Activated CD4-positive, alpha-beta T cell treated with anti-CD3 and anti-CD28 coated beads, Interleukin-2, amount 10 ng/mL, durations not matched to agents 24 days and 14 days (primary cell): ENCODE results near the gene LIF. TPM values are rescaled to one million over a fixed set of nuclear protein-coding genes. Genes with fewer than 3 reads are reported as not detected.

ENCODE experiments used
- DNase-seq: peaks from one replicate; pipeline ENCODE4 v3.0.0; 2022
- H3K27ac Mint-ChIP-seq: one replicate; pipeline ENCODE4 v1.8.0; 2022; ENCODE audit warnings: mild to moderate bottlenecking, mixed read lengths
- H3K27me3 Mint-ChIP-seq: one replicate; pipeline ENCODE4 v1.8.0; 2022; ENCODE audit warnings: mixed read lengths
- H3K36me3 Mint-ChIP-seq: one replicate; pipeline ENCODE4 v1.8.0; 2022; ENCODE audit warnings: low read depth, mild to moderate bottlenecking, mixed read lengths
- H3K4me1 Mint-ChIP-seq: one replicate; pipeline ENCODE4 v1.8.0; 2021; ENCODE audit warnings: mixed read lengths
- H3K4me3 Mint-ChIP-seq: one replicate; pipeline ENCODE4 v1.8.0; 2022; ENCODE audit warnings: mild to moderate bottlenecking, moderate library complexity, mixed read lengths
- H3K9me3 Mint-ChIP-seq: one replicate; pipeline ENCODE4 v1.8.0; 2021; ENCODE audit warnings: mixed read lengths
- intact Hi-C: fragments of 100-400 bp; cut with micrococcal nuclease; formaldehyde crosslinking; loops from one replicate; pipeline ENCODE4 v1.15.1; 2023
- total RNA-seq: library from RNA; stranded (reverse); gene quantifications from 2 replicates; pipeline ENCODE4 v1.2.3, GENCODE V29; 2022

The LIF gene
- total RNA-seq, result 509 and 511 TPM in 2 replicates

- peak; percentile 89 for DNase-seq
- Mint-ChIP-seq H3K4me1 (peaks cover 67% of the 10 kb centered on the region), H3K9me3 (no peaks in the 10 kb centered on the region), H3K36me3 (peaks cover 49% of the 10 kb centered on the region), H3K27me3 (no peaks in the 10 kb centered on the region), H3K27ac (peak within 1 kb of the TSS; percentile 100), H3K4me3 (peak within 1 kb of the TSS; percentile 97)
- intact Hi-C loops, result loop anchor here (1.0 to 5.0 kb wide), 7 partner anchors 21 to 142 kb away; no protein-coding TSS in a partner anchor
Measured at GRCh38 chr22:30245985-30246813, at the start of gene LIF. TSS of gene LIF (minus strand) at chr22:30246759. CDS start at chr22:30246695, 64 bp downstream.

- intact Hi-C loops, result no loop called here
- no peaks in the 10 kb centered on the region for H3K9me3 Mint-ChIP-seq
- no peak overlapping the region for H3K4me3 Mint-ChIP-seq
- DNase-seq, result no peak
- peak overlapping the region; percentile 74 for H3K27ac Mint-ChIP-seq
- H3K27me3 Mint-ChIP-seq, result no peaks in the 10 kb centered on the region
- peaks cover 44% of the 10 kb centered on the region for H3K36me3 Mint-ChIP-seq
- H3K4me1 Mint-ChIP-seq, result peaks cover 30% of the 10 kb centered on the region
Measured at GRCh38 chr22:30296324-30296723, 49.8 kb upstream of the LIF start.

- H3K36me3 Mint-ChIP-seq, result peaks cover 41% of the 10 kb centered on the region
- intact Hi-C loops, result no loop called here
- H3K4me3 Mint-ChIP-seq, result no peak overlapping the region
- DNase-seq, result no peak
- H3K27me3 Mint-ChIP-seq, result no peaks in the 10 kb centered on the region
- no peak overlapping the region for H3K27ac Mint-ChIP-seq
- H3K4me1 Mint-ChIP-seq, result peaks cover 34% of the 10 kb centered on the region
- H3K9me3 Mint-ChIP-seq, result no peaks in the 10 kb centered on the region
Measured at GRCh38 chr22:30295576-30295975, 49.0 kb upstream of the LIF start.

- H3K36me3 Mint-ChIP-seq, result peaks cover 36% of the 10 kb centered on the region
- intact Hi-C loops, result no loop called here
- H3K27ac Mint-ChIP-seq, result no peak overlapping the region
- no peak for DNase-seq
- H3K9me3 Mint-ChIP-seq, result no peaks in the 10 kb centered on the region
- no peaks in the 10 kb centered on the region for H3K27me3 Mint-ChIP-seq
- H3K4me1 Mint-ChIP-seq, result peaks cover 41% of the 10 kb centered on the region
- no peak overlapping the region for H3K4me3 Mint-ChIP-seq
Measured at GRCh38 chr22:30294830-30295229, 48.3 kb upstream of the LIF start.

GRCh38 chr22:30294066-30294465, 47.5 kb upstream of the LIF start:
- Mint-ChIP-seq H3K27ac (peak overlapping the region; percentile 29), H3K4me3 (no peak overlapping the region), H3K4me1 (peaks cover 43% of the 10 kb centered on the region), H3K36me3 (peaks cover 34% of the 10 kb centered on the region), H3K27me3 (no peaks in the 10 kb centered on the region), H3K9me3 (no peaks in the 10 kb centered on the region)
- intact Hi-C loops, result no loop called here
- DNase-seq, result no peak

- no peaks in the 10 kb centered on the region for H3K9me3 Mint-ChIP-seq
- intact Hi-C loops, result no loop called here
- H3K4me3 Mint-ChIP-seq, result no peak overlapping the region
- H3K36me3 Mint-ChIP-seq, result peaks cover 29% of the 10 kb centered on the region
- H3K27ac Mint-ChIP-seq, result no peak overlapping the region
- H3K27me3 Mint-ChIP-seq, result no peaks in the 10 kb centered on the region
- peaks cover 41% of the 10 kb centered on the region for H3K4me1 Mint-ChIP-seq
- DNase-seq, result no peak
Measured at GRCh38 chr22:30293026-30293425, 46.5 kb upstream of the LIF start.

- no peak for DNase-seq
- intact Hi-C loops, result no loop called here
- Mint-ChIP-seq H3K27me3 (no peaks in the 10 kb centered on the region), H3K36me3 (peaks cover 24% of the 10 kb centered on the region), H3K4me3 (no peak overlapping the region), H3K4me1 (peaks cover 42% of the 10 kb centered on the region), H3K27ac (no peak overlapping the region), H3K9me3 (no peaks in the 10 kb centered on the region)
Measured at GRCh38 chr22:30292069-30292970, 45.8 kb upstream of the LIF start.

- Mint-ChIP-seq H3K27ac (peak overlapping the region; percentile 72), H3K27me3 (no peaks in the 10 kb centered on the region), H3K4me3 (no peak overlapping the region), H3K4me1 (peaks cover 41% of the 10 kb centered on the region), H3K36me3 (peaks cover 21% of the 10 kb centered on the region), H3K9me3 (no peaks in the 10 kb centered on the region)
- intact Hi-C loops, result no loop called here
- DNase-seq, result no peak
Measured at GRCh38 chr22:30291058-30291892, 44.7 kb upstream of the LIF start.

- Mint-ChIP-seq H3K36me3 (peaks cover 18% of the 10 kb centered on the region), H3K27me3 (no peaks in the 10 kb centered on the region), H3K9me3 (no peaks in the 10 kb centered on the region), H3K27ac (peak overlapping the region; percentile 72), H3K4me1 (peaks cover 37% of the 10 kb centered on the region), H3K4me3 (peak overlapping the region; percentile 86)
- intact Hi-C loops, result no loop called here
- peak; percentile 75 for DNase-seq
Measured at GRCh38 chr22:30290342-30291057, 43.9 kb upstream of the LIF start.

- intact Hi-C loops, result loop anchor here (1.0 kb wide), 5 partner anchors 16 to 101 kb away; partner anchors contain the start of genes OSM, SF3A1 and TBC1D10A
- Mint-ChIP-seq H3K9me3 (no peaks in the 10 kb centered on the region), H3K27me3 (no peaks in the 10 kb centered on the region), H3K4me3 (peak overlapping the region; percentile 86), H3K4me1 (peaks cover 41% of the 10 kb centered on the region), H3K27ac (peak overlapping the region; percentile 72), H3K36me3 (peaks cover 21% of the 10 kb centered on the region)
- DNase-seq, result no peak
Measured at GRCh38 chr22:30289980-30290313, 43.4 kb upstream of the LIF start.

GRCh38 chr22:30289141-30289979, 42.8 kb upstream of the LIF start, which contains the start of gene CASTOR1:
TSS of gene CASTOR1 (minus strand) at chr22:30289505. CDS start at chr22:30289497, 8 bp downstream.
- Mint-ChIP-seq H3K27ac (peak within 1 kb of the TSS; percentile 83), H3K4me1 (peaks cover 47% of the 10 kb centered on the region), H3K27me3 (no peaks in the 10 kb centered on the region), H3K4me3 (peak within 1 kb of the TSS; percentile 86), H3K9me3 (no peaks in the 10 kb centered on the region), H3K36me3 (peaks cover 23% of the 10 kb centered on the region)
- intact Hi-C loops, result loop anchor here (1.0 kb wide), 5 partner anchors 17 to 102 kb away; partner anchors contain the start of genes OSM, SF3A1 and TBC1D10A
- DNase-seq, result peak; percentile 98
